HG02678 (cell line): ENCODE measurements around the gene PRKD2.

Experiments
- ATAC-seq: cut with Tn5 transposase; IDR thresholded peaks from one replicate; pipeline ENCODE4 v1.9.1; 2021; ENCODE audit warnings: mild to moderate bottlenecking, moderate library complexity; ENCODE audit not compliant: unreplicated experiment

The PRKD2 gene

DNA sequence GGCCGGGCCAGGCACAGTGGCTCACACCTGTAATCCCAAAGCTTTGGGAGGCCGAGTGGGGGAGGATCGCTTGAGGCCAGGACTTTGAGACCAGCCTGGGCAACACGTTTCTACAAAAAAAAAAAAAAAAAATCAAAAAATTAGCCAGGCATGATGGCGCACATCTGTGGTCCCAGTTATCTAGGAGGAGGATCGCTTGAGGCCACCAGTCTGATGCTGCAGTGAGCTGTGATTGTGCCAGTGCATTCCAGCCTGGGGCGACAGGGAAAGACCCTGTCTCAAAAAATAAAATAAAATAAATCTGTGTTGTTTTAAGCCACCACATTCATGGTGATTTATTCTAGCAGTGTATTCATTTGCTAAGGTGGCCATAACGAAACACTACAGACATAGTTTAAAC, 51.8 kb downstream of the PRKD2 start:
- ATAC-seq = no peak

DNA sequence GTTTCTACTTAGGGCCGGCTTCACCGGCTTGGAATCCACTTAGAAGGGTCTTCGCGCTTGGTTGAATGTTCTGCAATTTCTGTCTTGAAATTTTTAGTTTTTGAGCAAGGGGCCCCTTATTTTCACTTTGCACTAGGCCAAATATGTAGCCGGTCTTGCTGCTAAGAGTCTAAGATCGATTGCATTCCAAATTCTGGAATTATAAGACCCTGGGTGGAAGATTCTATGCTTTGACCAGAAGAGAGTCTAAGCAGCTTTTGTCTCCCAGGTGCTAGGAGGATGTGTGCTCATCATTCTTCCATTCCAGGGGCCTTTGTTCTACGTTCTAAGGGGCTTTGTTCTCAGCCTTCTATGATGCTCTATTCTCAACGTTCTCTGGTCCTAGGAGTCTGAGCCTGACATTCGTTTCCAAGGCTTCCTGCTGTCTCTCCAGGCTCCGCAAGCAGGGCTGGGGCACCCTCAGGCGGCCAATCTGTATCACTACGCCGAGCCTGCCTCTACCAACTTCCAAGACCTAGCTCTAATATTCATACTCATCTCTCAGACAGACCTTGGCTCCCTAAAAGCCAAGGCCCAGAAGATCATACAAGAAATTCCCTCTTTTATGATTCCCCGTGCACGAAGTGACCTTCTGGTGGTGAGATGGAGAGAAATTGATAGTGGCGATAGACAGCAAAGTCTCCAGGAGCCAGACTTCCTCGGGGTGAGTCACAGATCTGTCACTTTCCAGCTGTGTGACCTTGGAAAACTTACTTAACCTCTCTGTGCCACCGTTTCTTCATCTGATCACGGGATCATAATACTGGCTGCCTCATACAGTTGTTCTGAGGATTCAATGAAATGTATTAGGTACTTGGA, 55.0 kb downstream of the PRKD2 start:
- no peak for ATAC-seq

GRCh38 chr19:46661020-46661731, 55.7 kb downstream of the PRKD2 start, which contains the start of gene DACT3:
Gene DACT3 (minus strand): TSS chr19:46661182. CDS start chr19:46661064, 118 bp downstream.
- peak; percentile 91 for ATAC-seq

DNA sequence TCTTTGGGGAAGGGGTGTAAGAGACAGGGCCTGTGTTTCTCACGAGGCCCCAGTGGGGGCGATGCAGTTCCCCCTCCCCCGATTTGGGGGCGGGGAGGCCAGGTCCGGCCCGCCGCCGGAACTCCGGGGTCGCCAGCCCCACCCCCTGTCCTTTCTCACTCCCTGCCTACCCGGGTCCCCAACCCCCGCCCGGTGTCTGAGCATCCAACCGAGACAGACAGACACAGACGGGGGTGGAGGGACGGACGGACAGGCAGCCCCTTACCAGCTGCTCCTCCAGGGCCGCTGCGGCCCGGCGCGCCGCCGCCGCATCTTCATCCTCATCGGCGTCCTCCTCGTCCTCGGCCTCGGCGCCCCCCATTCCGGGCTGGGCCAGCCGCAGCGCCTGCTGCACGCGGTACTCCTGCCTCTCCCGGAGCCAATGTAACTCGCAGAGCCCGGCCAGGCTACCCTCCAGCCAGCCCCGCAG, 56.3 kb downstream of the PRKD2 start:
- no peak for ATAC-seq

DNA sequence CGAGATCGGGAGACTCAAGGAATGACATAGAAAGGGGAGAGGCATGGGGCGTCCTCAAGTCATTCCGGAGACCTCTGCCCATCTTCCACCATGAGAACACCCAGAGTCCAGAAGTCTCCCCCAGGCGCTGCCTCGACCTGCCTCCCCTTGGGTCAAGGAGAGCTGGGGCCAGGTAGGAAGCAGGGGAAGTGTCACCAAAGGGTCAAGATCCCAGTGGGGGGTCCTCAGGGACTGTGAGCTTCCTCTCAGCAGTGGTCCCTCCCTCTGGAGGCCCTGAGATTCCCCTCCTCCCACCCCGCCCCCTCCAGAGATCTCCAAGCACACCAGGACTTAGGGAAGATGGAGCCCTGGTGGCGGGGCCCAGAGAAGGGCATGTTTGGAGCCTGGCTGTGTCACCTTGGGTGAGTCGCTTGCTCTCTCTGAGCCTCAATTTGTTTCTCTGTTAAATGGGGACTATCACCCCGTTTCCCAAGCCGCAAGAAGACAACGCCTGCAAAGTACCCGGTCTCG, 56.9 kb downstream of the PRKD2 start:
- ATAC-seq = no peak

DNA sequence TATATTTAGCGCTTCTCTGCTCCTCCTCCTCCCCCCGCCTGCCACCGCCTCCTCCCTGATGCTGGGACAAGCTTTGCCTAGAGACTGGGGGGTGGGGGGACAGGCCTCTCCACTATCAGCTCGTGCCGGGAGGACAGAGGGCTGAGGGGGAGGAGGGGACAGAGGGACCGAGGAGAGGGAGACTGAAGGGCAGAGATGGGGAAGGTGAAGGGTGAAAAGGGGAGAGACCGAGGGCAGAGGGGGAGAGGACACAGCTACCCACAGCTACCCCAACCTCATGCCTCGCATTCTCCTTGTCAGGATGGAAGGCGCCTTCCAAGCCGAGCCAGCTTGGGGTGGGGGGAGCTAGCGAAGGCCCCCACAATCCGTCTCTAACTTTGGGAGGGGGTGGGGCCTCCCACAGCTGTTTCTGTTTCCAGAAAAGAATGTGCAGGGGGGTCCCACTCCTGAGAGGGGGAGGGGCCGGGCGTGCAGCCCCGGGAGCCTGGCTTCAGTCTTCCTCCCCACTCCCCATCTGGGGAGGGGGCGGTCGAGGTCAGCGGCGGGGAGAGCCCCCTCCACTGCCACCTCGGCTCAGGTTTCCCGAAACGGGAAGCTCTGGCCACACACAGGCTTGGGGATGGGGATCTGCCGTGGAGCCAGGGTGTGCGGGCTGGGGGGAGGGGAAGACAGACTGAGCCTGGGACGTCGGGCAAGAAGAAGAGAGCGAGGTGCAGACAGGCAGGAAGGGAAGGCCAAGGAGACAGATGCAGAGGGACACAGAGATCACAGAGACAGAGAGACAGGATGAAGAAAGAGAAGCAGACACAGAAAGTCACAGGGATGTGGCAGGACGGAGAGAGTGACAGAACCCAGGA, 57.5 kb downstream of the PRKD2 start:
- ATAC-seq = no peak

GRCh38 chr19:46656541-46656940, 60.4 kb downstream of the PRKD2 start:
- no peak for ATAC-seq

DNA sequence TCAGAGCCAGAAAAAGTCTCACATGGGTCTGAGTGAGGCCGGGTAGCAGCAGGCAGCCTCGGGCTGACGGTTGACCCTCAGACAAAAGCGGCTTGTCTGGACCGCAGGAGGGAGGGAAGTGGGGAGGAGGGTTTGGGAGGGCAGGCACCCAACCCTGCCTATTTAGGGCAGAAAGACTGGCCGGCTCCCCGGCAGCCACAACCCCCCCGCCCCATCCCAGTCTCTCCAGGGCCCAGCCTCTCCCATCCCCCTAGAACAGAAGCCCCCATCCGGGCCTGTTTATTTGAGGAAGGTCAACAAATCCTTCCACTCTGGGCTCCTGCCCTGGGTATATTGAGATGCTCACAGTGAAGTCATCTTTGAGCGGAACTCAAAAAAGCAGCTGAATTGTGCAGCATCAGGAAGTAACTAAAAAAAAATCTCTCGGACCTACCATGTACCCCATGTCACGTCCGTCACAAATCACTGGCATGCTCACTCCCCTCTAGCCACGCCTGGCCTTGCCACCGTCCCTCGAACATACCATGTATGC, 62.2 kb downstream of the PRKD2 start:
- no peak for ATAC-seq

GRCh38 chr19:46650445-46650844, 66.5 kb downstream of the PRKD2 start:
- no peak for ATAC-seq

GRCh38 chr19:46648961-46649960, 67.7 kb downstream of the PRKD2 start:
- no peak for ATAC-seq

- no peak for ATAC-seq
Observed at GRCh38 chr19:46648060-46648960, 68.6 kb downstream of the PRKD2 start.

- no peak for ATAC-seq
Observed at GRCh38 chr19:46646402-46646801, 70.5 kb downstream of the PRKD2 start.

DNA sequence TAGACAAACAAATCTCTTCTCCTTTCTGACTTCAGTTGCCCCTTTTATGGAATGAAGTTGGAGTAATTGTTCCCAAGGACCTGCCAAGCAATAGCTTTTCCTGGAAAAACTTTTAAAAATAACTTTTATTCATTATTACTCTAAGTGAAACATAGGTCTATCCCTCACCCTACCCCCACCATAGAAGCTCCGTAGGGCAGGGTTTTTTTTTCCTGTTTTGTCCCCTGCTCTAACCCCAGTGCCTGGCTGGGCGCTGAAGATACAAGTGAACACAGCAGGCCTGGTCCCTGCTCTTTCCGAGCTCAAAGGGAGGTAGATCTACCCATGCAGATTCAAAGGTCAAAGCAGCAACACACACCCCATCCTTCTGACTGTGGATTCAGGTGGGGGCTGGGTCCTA, 72.2 kb downstream of the PRKD2 start:
- no peak for ATAC-seq

GRCh38 chr19:46640656-46641055, 76.3 kb downstream of the PRKD2 start:
- ATAC-seq = no peak

GRCh38 chr19:46639358-46640182, 77.3 kb downstream of the PRKD2 start:
- no peak for ATAC-seq

DNA sequence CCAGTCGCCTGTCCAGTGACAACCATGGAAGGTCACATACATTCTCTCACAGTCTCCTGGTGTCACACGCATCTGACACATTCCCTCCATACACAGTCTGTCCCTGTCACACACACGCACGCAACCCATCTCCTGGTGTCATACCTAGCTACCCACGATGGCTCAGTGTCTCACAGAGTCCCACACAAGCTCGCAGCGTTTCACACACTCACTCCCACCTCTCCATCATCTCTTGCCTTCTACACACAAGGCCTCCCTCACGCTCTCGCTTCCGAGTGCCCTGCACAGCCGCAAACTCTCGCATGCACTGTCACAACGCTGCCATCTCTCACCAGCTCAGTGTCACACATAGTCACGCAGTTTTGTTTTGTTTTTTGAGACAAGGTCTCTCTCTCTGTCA, 79.7 kb downstream of the PRKD2 start:
- ATAC-seq = no peak

DNA sequence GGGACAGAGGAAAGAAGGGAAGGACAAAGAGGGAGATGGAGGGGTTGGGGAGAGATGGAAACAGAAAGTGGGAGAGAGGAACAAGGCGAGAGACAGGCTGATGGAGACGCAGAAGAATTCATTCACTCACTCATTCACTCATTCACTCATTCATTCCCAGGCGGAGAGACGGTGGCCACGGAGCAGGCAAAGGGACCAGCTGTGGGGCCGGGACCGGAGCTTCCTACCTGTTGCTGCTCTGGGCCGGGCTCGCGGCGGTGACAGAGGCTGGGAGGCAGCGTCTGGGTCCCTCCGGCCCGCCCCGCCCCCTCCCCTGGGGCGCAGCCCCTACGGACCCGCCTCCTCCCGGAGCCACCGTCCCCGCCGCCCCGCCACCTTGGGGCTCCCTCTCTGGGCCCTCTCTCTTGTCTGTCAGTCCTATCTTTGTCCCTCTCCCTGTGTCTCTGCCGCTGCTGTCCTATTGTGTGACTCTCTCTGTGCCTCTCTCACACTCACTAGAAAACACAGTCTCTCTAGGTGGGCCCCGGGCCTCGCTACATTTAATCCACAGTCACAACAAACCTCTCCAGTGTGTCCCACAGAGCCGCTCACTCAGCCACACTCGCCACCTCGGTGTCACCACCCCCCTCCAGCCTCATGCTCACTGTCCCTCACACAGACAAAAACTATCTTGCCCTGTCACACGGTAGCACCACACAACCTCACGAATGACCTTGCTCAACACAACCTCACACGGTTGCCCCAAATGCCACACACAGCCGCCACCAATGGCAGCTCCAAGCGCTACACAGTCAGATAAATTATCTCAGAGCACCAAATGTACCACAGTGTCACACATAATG, 80.8 kb downstream of the PRKD2 start, which contains the start of gene GNG8:
TSS of gene GNG8 (minus strand) at position 283 of the 842 bp plus-strand sequence. CDS start 1,520 bp downstream, outside the sequence.
- ATAC-seq = no peak
